ENCODE results near the gene MMADHC. TPM values are rescaled to one million over a fixed set of nuclear protein-coding genes. Genes with fewer than 3 reads are reported as not detected.

The MMADHC gene
- total RNA-seq, 1 experiment from 2014 or later = 126 TPM

GRCh38 chr2:149562324-149562723 lies 25.3 kb downstream of the MMADHC start:
- ATAC-seq (no peak), DNase-seq (ENCODE audit: low spot score) (no peak)
- Mint-ChIP-seq H3K4me3 (no peak overlapping the region), H3K9me3 (no peaks in the 10 kb centered on the region), H3K4me1 (no peaks in the 10 kb centered on the region), H3K27ac (no peak overlapping the region), H3K36me3 (peaks cover 5% of the 10 kb centered on the region), H3K27me3 (ENCODE audit: low read depth) (no peaks in the 10 kb centered on the region)
- ChIA-PET POLR2A (no interaction called here), CTCF (no interaction called here)
- TF ChIP-seq TP53 (CRISPR knock-in tag; IDR thresholded peaks at IDR 0.05) (no peak), EMX1 (CRISPR knock-in tag; IDR thresholded peaks at IDR 0.05) (no peak), JAZF1 (CRISPR knock-in tag; IDR thresholded peaks at IDR 0.05) (no peak), MAX (CRISPR knock-in tag; IDR thresholded peaks at IDR 0.05) (no peak), IRF2 (CRISPR knock-in tag; IDR thresholded peaks at IDR 0.05; ENCODE audit: borderline replicate concordance, low read depth) (no peak), STAT6 (CRISPR knock-in tag; conservative IDR thresholded peaks at IDR 0.05; ENCODE audit: low read depth) (no peak), ZNF281 (CRISPR knock-in tag; IDR thresholded peaks at IDR 0.05) (no peak), ERG (CRISPR knock-in tag; IDR thresholded peaks at IDR 0.05) (no peak), HMGXB4 (CRISPR knock-in tag; IDR thresholded peaks at IDR 0.05) (no peak), ATF1 (CRISPR knock-in tag; IDR thresholded peaks at IDR 0.05) (no peak), NFYB (CRISPR knock-in tag; conservative IDR thresholded peaks at IDR 0.05; ENCODE audit: low read depth) (no peak), ATF2 (CRISPR knock-in tag; IDR thresholded peaks at IDR 0.05; ENCODE audit: borderline replicate concordance, low read depth) (no peak)

- no peaks in the 10 kb centered on the region for H3K27me3 Mint-ChIP-seq (ENCODE audit: low read depth)
- TF ChIP-seq ZNF671 (CRISPR knock-in tag; IDR thresholded peaks at IDR 0.05) (no peak), ZNF138 (CRISPR knock-in tag; conservative IDR thresholded peaks at IDR 0.05) (no peak), CTCF (IDR thresholded peaks at IDR 0.05) (peak; percentile 81), GTF2I (CRISPR knock-in tag; conservative IDR thresholded peaks at IDR 0.05) (no peak), ZNF512 (CRISPR knock-in tag; IDR thresholded peaks at IDR 0.05; ENCODE audit: borderline replicate concordance) (no peak), HMGA2 (CRISPR knock-in tag; IDR thresholded peaks at IDR 0.05) (no peak), E2F5 (CRISPR knock-in tag; IDR thresholded peaks at IDR 0.05) (no peak)
- ATAC-seq (no peak), DNase-seq (ENCODE audit: low spot score) (no peak)
- ChIA-PET POLR2A (no interaction called here), CTCF (interaction anchor here (0.8 to 1.2 kb wide), 3 partner anchors 12 to 544 kb away, joined by 3 to 4 read pairs (median 3); no protein-coding TSS in a partner anchor)
- H3K4me1 Mint-ChIP-seq = no peaks in the 10 kb centered on the region
- H3K9me3 Mint-ChIP-seq = no peaks in the 10 kb centered on the region
- H3K36me3 Mint-ChIP-seq = no peaks in the 10 kb centered on the region
- no peak overlapping the region for H3K4me3 Mint-ChIP-seq
- H3K27ac Mint-ChIP-seq = no peak overlapping the region
These were observed 26.2 kb downstream of the MMADHC start for GRCh38 chr2:149561309-149561926.

All from WTC11 (cell line).